ENCODE data around the gene RIPK1. TPM values are rescaled to one million over a fixed set of nuclear protein-coding genes. Genes with fewer than 3 reads are reported as not detected.

Gene RIPK1
- total and polyA plus RNA-seq, 4 donors, result 12.1 to 24.1 (median 19.7) TPM

- H3K27me3 ChIP-seq (ENCODE audit: control insufficient read depth in 3 of 3, insufficient read depth in 3 of 3, low read length in 2 of 3), result no peaks in the 10 kb centered on the region
- no peak overlapping the region for H3K4me3 ChIP-seq
- peaks cover 0 to 3% (median 0%) of the 10 kb centered on the region in 5 donors for H3K4me1 ChIP-seq (ENCODE audit: control insufficient read depth in 5 of 5, insufficient read depth in 5 of 5, low read length in 5 of 5)
- no peak overlapping the region for H3K27ac ChIP-seq (ENCODE audit: low read depth in 1 of 2, low read length in 1 of 2)
- DNase-seq (peak in 2 of 3 donors; percentile 21 to 37), ATAC-seq (ENCODE audit: insufficient read depth, low FRiP score) (no peak)
- H3K36me3 ChIP-seq (ENCODE audit: control insufficient read depth in 4 of 4, insufficient read depth in 4 of 4, low read length in 4 of 4), result no peaks in the 10 kb centered on the region
- 62 to 79% methylated on average over 3 of the region's 3 CpGs for WGBS, 2 donors
- TF ChIP-seq, protein P1, sequence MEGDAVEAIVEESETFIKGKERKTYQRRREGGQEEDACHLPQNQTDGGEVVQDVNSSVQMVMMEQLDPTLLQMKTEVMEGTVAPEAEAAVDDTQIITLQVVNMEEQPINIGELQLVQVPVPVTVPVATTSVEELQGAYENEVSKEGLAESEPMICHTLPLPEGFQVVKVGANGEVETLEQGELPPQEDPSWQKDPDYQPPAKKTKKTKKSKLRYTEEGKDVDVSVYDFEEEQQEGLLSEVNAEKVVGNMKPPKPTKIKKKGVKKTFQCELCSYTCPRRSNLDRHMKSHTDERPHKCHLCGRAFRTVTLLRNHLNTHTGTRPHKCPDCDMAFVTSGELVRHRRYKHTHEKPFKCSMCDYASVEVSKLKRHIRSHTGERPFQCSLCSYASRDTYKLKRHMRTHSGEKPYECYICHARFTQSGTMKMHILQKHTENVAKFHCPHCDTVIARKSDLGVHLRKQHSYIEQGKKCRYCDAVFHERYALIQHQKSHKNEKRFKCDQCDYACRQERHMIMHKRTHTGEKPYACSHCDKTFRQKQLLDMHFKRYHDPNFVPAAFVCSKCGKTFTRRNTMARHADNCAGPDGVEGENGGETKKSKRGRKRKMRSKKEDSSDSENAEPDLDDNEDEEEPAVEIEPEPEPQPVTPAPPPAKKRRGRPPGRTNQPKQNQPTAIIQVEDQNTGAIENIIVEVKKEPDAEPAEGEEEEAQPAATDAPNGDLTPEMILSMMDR (IDR thresholded peaks at IDR 0.05; ENCODE audit: control extremely low read depth, extremely low read depth), result no peak
- no peaks in the 10 kb centered on the region for H3K9me3 ChIP-seq (ENCODE audit: control insufficient read depth in 4 of 4, insufficient read depth in 3 of 4, low read length in 3 of 4)
- H3K9ac ChIP-seq (ENCODE audit: insufficient read depth in 1 of 2, low read length in 2 of 2), result no peak overlapping the region
Measured at GRCh38 chr6:3039384-3039783, 28.9 kb upstream of the RIPK1 start.

GRCh38 chr6:3041147-3041546 lies 27.1 kb upstream of the RIPK1 start:
- Histone ChIP-seq H3K4me1 (ENCODE audit: control insufficient read depth in 5 of 5, insufficient read depth in 5 of 5, low read length in 5 of 5) (peaks cover 0 to 3% (median 0%) of the 10 kb centered on the region in 5 donors), H3K36me3 (ENCODE audit: control insufficient read depth in 4 of 4, insufficient read depth in 4 of 4, low read length in 4 of 4) (no peaks in the 10 kb centered on the region), H3K9me3 (ENCODE audit: control insufficient read depth in 4 of 4, insufficient read depth in 3 of 4, low read length in 3 of 4) (no peaks in the 10 kb centered on the region), H3K9ac (ENCODE audit: insufficient read depth in 1 of 2, low read length in 2 of 2) (no peak overlapping the region), H3K27ac (ENCODE audit: low read depth in 1 of 2, low read length in 1 of 2) (no peak overlapping the region), H3K4me3 (no peak overlapping the region), H3K27me3 (ENCODE audit: control insufficient read depth in 3 of 3, insufficient read depth in 3 of 3, low read length in 2 of 3) (no peaks in the 10 kb centered on the region)
- TF ChIP-seq, protein P1 (IDR thresholded peaks at IDR 0.05; ENCODE audit: control extremely low read depth, extremely low read depth), result no peak
- 96 to 98% methylated on average over 3 of the region's 3 CpGs for WGBS, 2 donors
- ATAC-seq (ENCODE audit: insufficient read depth, low FRiP score) (no peak), DNase-seq (no peak)

DNA sequence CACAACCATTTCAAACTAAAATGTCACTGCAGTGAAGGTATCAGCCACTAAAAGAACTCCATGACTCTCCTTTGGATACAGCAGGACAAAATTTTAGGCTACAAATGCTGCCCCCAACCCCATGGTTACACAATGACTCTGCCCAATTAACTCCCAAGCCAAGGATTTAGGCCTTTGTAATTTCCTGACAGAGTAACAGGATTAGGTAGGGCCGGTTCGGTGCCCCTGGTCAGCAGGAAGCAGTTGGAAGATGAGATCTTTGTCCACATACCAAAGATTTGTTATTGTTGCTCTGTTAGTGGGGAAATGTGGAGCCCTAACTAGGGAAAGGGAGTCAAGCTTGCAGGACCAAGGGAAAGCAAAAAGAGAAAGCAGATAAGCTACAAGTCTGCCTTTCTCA lies 26.7 kb upstream of the RIPK1 start:
- 49 to 52% methylated on average over 2 of the region's 2 CpGs for WGBS, 2 donors
- Histone ChIP-seq H3K9ac (ENCODE audit: insufficient read depth in 1 of 2, low read length in 2 of 2) (no peak overlapping the region), H3K4me3 (no peak overlapping the region), H3K27ac (ENCODE audit: low read depth in 1 of 2, low read length in 1 of 2) (no peak overlapping the region), H3K27me3 (ENCODE audit: control insufficient read depth in 3 of 3, insufficient read depth in 3 of 3, low read length in 2 of 3) (peaks cover 0 to 1% (median 0%) of the 10 kb centered on the region in 3 donors), H3K9me3 (ENCODE audit: control insufficient read depth in 4 of 4, insufficient read depth in 3 of 4, low read length in 3 of 4) (no peaks in the 10 kb centered on the region), H3K36me3 (ENCODE audit: control insufficient read depth in 4 of 4, insufficient read depth in 4 of 4, low read length in 4 of 4) (no peaks in the 10 kb centered on the region), H3K4me1 (ENCODE audit: control insufficient read depth in 5 of 5, insufficient read depth in 5 of 5, low read length in 5 of 5) (peaks cover 0 to 3% (median 0%) of the 10 kb centered on the region in 5 donors)
- TF ChIP-seq, protein P1 (IDR thresholded peaks at IDR 0.05; ENCODE audit: control extremely low read depth, extremely low read depth), result no peak
- DNase-seq, result no peak
- no peak for ATAC-seq (ENCODE audit: insufficient read depth, low FRiP score)

DNA sequence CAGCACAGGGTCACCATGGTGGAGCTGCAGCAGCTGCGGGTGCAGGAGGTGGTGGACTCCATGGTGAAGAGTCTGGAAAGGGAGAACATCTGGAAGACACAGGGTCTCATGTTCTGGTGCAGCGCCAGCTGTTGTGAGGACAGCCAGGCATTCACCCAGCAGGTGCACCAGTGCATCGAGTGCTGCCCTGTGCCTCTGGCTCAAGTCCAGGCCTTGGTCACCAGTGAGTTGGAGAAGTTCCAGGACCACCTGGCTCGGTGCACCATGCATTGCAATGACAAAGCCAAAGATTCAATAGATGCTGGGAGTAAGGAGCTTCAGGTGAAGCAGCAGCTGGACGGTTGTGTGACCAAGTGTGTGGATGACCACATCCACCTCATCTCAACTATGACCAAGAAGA lies 22.9 kb upstream of the RIPK1 start:
- TF ChIP-seq, protein P1 (IDR thresholded peaks at IDR 0.05; ENCODE audit: control extremely low read depth, extremely low read depth), result no peak
- H3K9ac ChIP-seq (ENCODE audit: insufficient read depth in 1 of 2, low read length in 2 of 2), result no peak overlapping the region
- H3K4me3 ChIP-seq, result no peak overlapping the region
- H3K27me3 ChIP-seq (ENCODE audit: control insufficient read depth in 3 of 3, insufficient read depth in 3 of 3, low read length in 2 of 3), result peaks cover 0 to 2% (median 0%) of the 10 kb centered on the region in 3 donors
- H3K27ac ChIP-seq (ENCODE audit: low read depth in 1 of 2, low read length in 1 of 2), result no peak overlapping the region
- no peaks in the 10 kb centered on the region for H3K36me3 ChIP-seq (ENCODE audit: control insufficient read depth in 4 of 4, insufficient read depth in 4 of 4, low read length in 4 of 4)
- WGBS, 2 donors, result 76 to 77% methylated on average over 5 of the region's 5 CpGs
- peaks cover 0 to 3% (median 0%) of the 10 kb centered on the region in 5 donors for H3K4me1 ChIP-seq (ENCODE audit: control insufficient read depth in 5 of 5, insufficient read depth in 5 of 5, low read length in 5 of 5)
- ATAC-seq (ENCODE audit: insufficient read depth, low FRiP score) (no peak), DNase-seq (no peak)
- no peaks in the 10 kb centered on the region for H3K9me3 ChIP-seq (ENCODE audit: control insufficient read depth in 4 of 4, insufficient read depth in 3 of 4, low read length in 3 of 4)

Data from lung (tissue), 12 donors.